Measurements from ENCODE around the gene GPER1.
"Not testable (repeated sequence)": the region's sequence is repeated elsewhere in the genome, so short reads cannot be mapped to it uniquely, and the experiment has no call there.

GPER1 gene

DNA sequence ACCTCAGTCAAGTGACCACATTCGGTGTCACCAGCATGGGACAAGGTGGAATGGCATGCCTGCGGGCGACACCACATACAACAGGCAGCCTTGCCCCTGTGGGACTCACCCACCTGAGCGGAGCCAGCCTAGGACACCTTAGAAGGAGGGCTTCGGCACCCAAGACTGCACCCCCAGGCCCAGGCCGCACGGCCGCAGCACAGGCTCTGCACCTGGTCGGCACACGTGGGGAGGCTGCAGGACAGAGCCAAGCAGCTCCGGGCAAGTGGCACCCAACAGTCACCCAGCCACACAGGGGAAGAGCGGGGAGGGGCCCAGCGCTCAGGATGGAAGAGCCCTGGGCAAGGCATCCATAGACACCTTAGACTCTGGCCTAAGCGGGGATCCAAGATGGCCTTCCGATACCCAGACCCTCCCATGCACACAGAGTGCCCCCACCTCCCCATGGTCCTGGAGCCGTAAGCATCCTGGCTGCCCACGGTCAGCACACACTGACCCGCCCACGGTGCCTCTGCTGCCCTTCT, 16.1 kb upstream of the GPER1 start:
- DNase-seq, result no peak

DNA sequence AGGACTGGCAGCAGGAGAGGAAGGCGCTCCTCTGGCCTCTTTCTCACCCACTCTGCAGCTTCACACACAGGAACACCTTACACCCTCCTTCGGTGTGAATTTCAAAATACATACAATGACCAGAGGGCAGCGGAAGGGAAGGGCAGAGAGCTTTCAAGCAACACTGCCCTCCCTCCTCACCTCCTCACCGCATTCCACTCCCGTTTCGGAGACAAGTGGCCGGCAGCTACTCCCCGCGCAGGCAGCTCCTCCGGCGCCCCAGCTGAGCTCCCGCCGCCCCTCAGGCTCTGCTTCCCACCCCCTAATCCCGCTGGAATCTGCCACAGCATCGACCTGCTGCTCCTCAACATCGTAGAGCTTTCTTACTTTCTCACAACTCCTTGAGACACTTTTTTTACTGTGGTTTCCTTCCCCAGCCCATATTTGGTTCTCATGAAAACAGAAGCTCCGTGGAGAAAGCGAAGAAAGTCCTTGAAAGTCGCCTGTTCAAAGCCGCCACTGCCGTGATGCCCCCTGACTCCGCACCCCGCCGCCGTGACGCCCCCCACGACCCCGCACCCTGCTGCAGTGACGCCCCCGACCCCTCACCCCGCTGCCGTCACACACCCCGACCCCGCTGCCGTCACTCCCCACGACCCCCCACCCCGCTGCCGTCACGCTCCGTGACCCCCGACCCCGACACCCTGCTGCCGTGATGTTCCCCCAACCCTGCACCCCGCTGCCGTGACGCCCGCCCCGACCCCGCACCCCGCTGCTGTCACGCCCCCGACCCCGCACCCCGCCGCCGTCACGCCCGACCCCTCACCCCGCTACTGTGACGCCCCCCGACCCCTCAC, 14.6 kb upstream of the GPER1 start:
- DNase-seq, result no peak

DNA sequence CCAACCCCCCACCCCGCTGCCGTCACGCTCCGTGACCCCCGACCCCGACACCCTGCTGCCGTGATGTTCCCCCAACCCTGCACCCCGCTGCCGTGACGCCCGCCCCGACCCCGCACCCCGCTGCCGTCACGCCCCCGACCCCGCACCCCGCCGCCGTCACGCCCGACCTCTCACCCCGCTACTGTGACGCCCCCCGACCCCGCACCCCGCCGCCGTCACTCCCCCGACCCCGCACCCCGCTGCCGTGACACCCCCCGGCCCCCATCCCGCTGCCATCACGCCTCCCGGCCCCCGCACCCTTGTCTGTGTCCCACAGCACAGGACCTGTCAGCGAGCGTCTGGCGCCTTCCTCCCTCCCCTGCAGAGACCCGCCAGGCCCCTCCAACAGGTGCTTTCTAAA, 13.9 kb upstream of the GPER1 start:
- not testable (repeated sequence) for DNase-seq

DNA sequence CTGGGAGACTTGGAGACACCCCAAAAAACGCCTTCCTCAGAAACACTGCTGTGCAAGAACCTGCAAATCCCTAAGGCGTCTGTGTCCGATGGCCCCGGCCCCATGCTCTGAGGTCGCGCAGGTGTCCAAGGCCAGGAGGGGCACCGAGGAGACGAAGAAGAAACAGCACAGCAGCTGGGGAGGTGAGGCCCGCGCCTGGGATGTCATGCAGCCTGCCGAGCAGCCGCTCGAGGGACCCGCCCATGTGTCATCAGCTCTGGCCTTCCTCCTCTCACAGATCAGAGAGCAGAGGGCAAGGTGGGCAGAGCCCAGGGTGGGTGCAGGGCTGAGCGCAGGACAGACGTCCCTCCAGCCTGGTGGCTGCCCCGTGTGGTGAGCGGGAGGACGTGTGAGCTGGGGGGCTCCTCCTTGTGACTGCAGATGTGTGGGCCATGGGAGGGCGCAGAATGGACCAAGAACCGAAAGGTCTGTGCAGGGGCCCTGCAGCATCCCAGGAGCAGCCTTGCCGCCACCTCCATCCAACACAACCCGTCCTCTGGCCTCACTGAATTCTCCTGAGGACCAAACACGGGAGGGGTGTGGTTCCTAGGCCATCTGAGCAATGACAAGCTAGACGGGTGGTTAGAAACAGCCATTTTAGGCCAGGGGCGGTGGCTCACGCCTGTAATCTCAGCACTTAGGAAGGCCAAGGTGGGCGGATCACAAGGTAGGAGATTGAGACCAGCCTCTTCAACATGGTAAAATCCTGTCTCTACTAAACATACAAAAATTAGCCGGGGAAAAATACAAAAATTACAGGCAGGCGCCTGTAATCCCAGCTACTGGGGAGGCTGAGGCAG, 13.1 kb upstream of the GPER1 start:
- DNase-seq, result no peak

DNA sequence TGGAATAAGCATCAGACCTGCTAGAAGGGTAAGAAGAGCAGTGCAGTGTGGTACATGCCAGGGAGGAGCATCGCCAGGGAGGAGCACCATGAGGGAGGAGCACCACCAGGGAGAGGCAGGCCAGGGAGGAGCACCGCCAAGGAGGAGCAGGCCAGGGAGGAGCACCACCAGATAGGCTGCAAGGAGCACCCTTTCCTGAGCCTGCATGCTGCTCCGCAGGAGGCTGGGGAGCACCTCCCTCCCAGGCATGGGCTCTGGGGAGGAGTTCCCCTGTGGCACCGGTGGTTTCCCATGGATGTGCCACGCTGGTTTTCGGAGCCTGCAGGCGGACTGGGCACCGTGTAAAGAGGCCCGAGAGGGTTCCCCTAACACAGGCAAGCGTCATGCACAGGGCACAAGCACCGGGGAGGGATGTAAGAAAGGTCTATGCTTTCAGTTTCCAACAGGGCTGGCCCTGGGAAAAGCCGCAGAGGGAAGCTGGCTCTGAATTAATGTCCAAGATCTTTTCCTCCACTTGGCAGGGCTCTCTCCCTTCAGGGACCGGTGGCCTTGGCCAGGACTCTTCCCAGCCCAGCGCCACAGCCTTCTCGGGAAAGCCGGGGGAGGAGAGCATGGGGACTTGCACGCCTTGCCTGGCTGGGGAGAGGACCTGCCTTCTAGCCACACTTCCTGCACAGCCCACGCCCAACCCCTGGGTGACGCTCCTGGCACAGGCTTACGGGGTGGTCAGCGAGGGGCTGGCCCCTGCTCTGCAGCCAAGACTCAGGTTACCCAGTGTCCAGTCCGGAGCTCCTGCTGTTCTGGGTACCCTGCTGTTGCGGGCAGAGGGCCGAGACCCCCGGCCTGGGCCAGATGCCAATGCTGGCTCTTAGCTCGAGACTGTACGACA, 11.5 kb upstream of the GPER1 start:
- no peak for DNase-seq

DNA sequence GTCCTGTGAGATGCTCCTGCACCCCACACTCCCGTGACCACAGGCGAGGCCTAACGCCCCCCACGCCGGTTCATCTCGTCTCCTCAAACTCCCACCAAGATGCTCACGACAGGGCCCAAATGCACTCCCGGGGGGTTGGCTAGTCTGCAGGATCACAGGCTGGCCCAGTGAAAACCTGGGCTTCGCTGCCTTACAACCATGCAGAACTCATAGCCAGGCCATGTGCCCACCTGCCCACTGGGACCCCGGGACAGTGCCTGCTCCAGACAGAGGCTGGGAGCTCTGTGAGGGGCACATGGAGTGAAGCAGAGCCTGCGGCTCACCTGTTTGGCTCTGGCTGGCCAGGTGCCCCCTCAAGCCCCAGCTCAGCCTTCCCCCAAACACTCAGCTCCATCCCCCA, 9.4 kb upstream of the GPER1 start:
- no peak for DNase-seq

DNA sequence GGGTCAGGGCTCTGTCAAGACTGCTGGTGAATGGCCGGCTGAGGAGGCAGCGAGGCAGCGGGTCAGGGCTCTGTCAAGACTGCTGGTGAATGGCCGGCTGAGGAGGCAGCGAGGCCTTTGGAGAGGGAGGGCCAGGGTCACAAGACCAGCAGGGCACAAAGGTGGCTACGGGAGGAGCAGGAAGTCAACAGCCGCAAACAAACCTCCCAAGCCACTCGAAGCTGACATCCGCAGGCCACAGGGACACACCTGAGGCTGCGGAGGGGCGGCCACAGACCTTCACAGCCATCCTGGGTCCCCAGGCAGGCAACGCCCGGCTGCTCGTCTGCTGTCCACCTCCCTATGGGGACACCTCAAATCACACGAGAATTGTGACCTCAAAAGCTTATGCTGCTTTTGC, 8.9 kb upstream of the GPER1 start:
- DNase-seq, result no peak

DNA sequence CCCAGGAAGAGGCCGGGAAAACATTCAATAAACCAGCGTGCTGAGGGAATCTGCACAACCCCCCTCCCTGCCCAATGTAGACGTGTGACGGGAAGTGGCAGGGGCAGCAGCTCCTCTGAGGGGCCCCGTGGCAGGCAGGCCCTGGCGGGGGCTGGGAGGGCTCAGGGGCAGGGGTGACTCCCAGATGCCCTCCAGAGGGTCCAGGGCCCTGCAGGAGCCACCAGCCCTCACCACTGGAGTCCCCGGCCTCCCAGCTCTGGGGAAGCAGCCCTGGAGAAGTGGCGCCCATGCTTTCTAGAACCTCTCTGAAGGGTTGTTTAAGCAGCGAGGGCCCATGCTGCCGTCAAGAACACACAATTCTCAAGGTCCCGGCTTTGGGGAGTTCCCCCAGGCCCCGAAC, 8.4 kb upstream of the GPER1 start:
- DNase-seq, result no peak

DNA sequence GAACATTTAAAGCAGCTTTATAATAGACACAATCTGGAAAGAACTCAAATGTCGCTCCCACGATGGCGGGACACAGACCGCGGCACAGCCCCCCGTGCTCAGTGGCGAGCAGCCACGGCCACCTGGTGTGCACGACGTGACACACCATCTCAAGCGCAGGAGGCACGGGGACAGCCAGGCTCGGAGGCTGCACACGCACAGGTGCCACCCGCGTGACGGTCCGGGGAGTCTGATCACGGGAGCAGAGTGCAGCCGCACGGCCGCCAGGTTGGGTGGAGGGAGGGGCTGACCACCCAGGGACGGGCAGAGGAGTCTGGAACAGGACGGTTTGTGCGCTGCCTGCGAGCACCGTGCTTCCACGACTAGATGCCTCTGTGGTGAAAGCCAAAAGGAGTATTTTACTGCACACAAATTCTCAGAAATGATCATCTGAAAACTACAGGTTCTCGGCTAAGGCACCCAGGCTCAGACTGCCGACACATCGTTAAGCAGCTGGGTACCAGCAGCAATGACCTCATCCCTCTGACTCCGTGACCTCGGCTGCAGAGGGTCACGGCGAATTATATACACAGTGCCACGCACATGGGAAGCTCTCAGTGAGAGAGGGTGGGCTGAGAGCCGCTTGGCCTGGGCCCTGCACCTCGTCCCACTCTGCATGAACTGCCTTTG, 7.5 kb upstream of the GPER1 start:
- DNase-seq, result no peak

DNA sequence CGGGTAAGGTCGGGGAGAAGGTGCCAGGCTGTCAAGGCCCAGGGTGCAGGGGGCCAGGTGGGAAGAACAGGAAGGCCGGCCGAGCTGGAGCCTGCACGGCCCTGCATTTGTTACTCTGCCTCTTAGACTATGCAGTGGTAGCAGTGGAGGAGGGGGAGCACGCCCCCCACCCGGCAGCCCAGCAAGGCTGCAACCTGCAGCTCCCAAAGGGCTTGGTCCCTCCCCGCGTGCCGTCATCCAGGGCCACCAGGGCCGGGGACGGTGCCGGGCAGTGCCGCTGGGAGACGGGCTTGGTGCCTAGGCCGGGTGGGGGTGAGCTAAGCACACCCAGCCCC, 7.0 kb upstream of the GPER1 start:
- no peak for DNase-seq

DNA sequence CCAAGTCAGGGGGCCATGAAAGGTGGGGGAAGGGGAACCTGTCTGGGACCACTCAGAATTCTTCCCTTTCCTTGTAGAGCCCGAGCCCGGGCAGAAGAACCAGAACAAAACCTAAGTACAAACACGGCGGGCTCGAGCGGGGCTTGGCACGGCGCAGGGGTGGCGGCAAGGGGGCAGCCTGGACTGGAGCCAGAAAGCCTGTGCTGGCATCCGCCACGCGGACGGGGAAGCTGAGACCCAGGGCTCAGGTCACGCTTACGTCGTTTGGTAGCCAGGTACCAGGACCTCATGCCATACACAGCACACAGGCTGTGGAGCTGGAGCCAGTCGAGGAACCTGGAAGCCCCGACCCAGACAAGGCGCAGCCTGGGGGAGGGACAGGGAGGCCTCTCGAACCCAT, 6.6 kb upstream of the GPER1 start:
- DNase-seq, result no peak

DNA sequence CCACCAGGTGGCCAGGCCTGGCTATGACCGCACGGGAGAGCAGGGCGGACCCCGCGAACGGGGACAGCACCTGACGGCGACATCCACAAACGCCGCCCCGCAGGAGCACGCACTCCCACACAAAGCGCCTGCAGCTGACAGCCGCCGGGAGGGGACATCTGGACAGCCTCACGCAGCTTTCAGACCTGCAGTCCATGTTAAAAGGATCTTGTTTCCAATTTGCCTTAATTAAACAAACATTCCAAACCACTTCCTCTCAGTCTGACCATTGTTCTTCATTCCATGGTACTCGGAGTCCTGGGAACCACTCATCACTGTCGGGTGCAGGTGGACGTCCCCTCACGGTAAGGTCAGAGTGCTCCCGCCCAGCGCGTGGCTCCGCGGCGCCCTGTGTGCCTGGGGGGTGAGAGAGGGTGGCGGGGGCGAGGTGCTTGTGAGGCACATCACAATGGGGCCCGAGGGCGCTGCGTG, 5.9 kb upstream of the GPER1 start:
- DNase-seq, result no peak

DNA sequence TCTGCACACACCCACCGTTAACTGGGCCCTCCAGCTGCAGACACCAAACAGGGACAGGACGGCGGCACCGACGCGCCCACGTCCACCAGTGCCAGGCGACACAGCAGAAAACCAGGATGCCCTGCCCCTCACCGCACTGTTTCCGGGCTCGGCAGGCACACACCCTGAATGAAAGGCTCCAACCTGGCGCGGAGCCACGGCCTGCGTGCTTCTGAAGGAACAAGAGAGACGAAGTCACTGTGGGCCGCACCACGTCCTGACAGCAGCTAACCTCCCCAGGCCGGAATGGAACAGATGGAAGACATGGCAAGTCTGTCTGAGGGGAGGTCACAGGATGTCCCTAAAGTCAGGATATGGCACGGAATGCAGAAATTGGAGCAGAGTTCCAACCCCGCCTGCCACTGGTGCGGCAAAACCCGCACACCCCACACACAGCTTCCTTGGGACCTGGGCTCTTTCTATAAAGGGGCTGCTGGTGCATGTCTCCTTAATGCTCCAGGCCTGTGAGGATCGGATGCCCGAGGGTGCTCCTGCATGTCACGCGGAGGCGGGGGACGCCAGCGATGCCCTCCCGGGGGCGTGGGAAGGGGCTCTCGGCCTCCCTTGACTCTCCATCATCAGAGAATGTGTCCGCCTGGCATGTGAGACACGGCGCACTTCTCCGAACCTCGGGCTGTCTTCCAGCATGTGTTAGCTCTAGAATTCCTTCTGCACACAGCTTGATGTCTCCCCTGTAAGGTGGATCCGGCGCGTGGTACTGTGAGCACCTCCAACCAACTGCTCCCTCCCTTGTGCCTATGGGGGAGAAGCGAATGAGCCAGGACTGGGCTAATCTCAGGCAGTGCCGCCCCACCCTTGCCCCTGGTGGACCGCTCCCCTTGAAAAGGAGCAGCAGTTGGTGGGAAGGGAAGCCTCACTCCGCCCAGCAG, 3.9 kb upstream of the GPER1 start:
- DNase-seq, result no peak

DNA sequence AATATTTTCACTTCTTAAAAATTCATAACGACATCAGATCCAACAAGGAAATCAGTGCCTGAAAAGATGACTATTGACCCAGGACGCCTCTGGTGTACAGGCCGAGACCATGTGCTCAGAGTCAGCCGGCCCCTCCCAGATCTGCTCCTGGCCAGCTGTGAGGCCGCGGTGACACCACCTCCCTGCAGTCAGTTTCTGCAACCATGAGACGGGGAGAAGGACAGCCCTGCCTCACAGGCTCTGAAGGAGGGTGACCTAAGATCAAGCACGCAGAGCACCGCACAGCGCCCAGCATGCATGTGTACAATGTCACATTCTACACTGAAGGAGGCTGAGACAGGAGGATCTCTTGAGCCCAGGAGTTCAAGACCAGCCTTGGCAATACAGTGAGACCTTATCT, 2.6 kb upstream of the GPER1 start:
- no peak for DNase-seq

DNA sequence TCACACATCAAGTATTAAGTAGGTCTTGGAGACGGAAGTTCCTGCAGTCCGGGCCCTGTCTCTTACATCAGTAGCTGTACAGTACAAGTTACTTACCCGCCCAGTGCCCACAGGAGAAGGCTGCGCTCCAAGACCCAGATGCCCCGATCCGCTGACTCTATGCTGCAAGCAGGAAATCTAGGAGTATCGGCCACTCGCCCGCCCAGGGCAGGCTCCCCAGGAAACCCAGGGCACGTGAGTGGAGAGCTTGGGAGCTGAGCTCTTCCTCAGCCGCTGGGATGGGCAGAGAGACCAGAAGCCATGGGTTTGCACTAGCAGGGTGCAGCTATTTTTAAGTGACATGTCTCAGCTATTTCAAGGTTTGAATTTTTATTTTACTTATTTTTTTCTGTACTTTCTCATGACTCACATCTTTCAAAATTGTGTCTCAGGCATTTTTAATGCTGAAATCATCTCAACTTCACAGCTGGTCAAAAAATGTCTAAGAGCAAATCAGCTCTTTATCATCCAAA, 1.9 kb upstream of the GPER1 start:
- peak; percentile 46 for DNase-seq

DNA sequence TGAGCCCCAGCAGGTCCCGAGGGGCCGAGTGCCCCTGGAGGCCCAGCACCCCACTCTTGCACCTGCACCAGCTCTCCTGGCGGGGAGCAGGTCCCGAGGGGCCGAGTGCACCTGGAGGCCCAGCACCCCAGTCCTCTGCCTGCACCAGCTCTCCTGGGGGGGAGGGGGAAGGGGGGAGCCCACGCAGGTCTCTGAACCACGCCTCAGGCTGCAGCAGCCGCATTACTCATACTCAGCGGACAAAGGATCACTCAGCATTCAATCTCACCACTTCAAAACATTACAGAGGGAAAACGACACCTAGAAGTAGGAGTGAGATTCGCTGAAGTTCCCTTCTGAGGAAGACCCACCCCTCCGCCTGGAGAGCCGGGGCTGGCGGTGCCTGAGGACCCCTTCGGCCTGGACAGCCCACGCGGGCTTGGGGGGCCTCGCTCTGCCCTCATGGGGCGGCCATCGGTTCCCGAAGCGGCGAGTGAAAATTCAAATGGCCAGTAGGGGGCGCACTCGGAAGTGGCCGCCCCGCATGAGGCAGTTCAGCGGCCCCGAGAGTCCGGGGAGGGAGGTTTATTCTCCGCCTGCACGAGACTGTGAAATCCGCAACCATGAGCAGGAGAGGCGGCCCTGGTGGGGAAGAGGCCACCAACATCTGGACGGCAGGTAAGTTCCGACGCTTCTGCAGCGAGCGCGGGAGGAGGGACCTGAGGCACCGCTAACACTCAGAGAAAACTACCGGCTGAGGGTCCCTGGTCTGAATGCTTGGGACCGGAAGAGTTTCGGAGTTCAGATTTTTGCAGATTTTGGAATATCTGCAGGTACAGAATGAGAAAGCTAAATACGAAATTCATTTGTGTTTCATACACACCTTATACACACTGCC, 1.1 kb upstream of the GPER1 start:
- peak; percentile 56 for DNase-seq

DNA sequence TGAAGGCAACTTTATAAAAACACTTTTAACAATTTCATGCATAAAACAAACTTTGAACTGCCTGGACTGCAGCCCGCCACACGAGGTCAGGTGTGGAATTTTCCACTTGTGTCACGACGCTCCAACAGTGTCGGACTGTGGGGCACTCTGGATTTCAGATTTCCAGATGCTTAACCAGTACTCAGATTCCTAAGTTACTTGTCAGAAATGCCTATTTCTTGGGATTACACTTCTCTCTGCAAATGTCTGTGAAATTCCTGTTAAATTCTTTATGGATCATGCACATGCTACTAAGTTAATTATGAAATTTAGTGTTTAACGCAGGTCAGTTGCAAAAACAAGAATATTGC, 473 bp upstream of the GPER1 start:
- DNase-seq, result peak; percentile 63

DNA sequence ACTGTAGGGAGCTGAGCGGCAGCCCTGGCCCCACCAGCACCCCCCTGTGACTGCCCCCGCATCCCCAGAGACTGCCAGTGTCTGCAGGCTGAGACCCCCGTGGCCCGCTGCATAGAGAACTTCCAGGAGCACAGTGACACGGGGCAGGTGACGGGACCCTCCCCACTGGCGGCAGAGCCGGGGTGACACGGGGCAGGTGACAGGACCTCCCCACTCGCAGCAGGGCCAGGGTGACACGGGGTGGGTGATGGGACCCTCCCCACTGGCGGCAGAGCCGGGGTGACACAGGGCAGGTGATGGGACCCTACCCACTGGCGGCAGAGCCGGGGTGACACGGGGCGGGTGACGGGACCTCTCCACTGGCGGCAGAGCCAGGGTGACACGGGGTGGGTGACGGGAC, 2.3 kb downstream of the GPER1 start:
- DNase-seq, result no peak

DNA sequence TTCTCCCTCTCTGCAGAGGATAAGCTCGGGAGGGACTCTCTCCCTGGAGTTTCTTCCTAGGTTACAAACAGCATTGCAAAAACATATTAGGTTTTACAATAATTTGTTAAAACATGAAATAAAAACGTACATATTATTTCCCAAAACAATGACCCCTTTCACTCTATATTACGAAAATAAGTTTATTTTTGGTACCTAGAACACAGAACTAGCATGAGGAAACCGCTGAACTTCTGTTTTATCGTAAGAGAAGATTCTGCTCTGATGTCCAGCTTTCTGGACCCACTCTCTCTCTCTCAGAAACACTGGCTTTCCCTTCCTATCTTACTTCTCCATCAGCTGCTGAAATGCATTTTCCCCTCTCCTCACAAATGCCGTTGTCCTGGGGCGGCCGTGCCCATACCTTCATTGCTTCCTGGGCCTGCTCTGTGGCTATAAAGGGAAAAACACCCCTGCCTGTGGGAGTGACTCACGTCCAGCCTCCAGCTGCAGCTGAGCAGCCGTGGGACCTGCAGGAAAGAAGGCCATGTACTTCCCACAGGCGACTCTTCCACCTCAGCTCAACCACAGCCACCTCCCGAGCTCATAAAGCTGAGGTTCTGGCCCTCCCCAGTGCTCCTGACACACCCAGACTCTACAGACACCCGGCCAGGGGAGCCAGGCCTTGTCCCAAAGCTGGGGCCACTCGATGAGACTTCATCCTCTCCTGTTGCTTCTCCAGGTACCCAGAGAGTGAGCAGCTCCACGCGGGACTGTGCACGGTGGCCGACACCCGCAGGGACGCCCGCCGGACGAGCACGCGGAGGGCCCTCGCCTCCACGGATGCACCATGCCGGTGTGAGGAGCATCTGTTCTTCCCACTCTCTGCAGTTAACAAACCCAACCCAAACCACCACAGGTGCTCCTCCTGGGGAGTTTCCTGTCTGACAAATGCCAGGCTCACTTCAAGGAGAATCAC, 3.1 kb downstream of the GPER1 start:
- no peak for DNase-seq

Measured in fibroblast of skin of right biceps (primary cell).